Right atrium auricular region (tissue), 2 donors: ENCODE measurements around the gene ATXN1. TPM values are rescaled to one million over a fixed set of nuclear protein-coding genes. Genes with fewer than 3 reads are reported as not detected.

Experiments used
- DNase-seq: peaks from one replicate; pipeline ENCODE4 v3.0.0-alpha.2; 2019; ENCODE audit warnings: low spot score
- H3K27ac ChIP-seq, 2 donors: fragments of 200-600 bp; sonication (generic); 1 replicate in 1 of 2; 2 replicates in 1 of 2; pipeline ENCODE4 v1.5.1; 2016 to 2019
- H3K27me3 ChIP-seq, 2 donors: fragments of 200-600 bp; sonication (generic); one replicate each; pipeline versions ENCODE4 v1.5.1 to v1.6.0; 2017 to 2019
- H3K36me3 ChIP-seq: fragments of 200-600 bp; sonication (generic); one replicate; pipeline ENCODE4 v1.5.1; 2016
- H3K4me1 ChIP-seq, 2 donors: fragments of 200-600 bp; sonication (generic); one replicate each; pipeline versions ENCODE4 v1.5.1 to v1.6.0; 2017 to 2019
- H3K4me3 ChIP-seq, 2 donors: fragments of 200-600 bp; sonication (generic); 1 replicate in 1 of 2; 2 replicates in 1 of 2; pipeline ENCODE4 v1.5.1; 2017 to 2019; ENCODE audit warnings: mild to moderate bottlenecking in 1 of 2, moderate library complexity in 1 of 2
- H3K9me3 ChIP-seq, 2 donors: fragments of 200-600 bp; sonication (generic); one replicate each; pipeline ENCODE4 v1.5.1; 2019
- CTCF ChIP-seq, 2 donors: fragments of 200-600 bp; sonication (generic); IDR thresholded peaks; one replicate each; pipeline ENCODE4 v1.5.1; 2019; ENCODE audit warnings: antibody characterized with exemption in 2 of 2
- total RNA-seq, 2 donors: library from RNA; depleted of rRNA; stranded (reverse); fragments of >200 nt; gene quantifications; one replicate each; pipeline ENCODE4 v1.1.0, GENCODE V29; 2016

ATXN1 gene
- total RNA-seq, 2 donors from 2014 or later: 41.8 to 62.0 TPM

GRCh38 chr6:16343593-16343992, 417.7 kb downstream of the ATXN1 start:
- no peaks in the 10 kb centered on the region for H3K9me3 ChIP-seq
- TF ChIP-seq CTCF (IDR thresholded peaks at IDR 0.05): no peak
- no peak for DNase-seq
- H3K4me1 ChIP-seq: peaks cover 0 to 45% of the 10 kb centered on the region in 2 donors
- H3K27ac ChIP-seq: no peak overlapping the region
- H3K4me3 ChIP-seq: no peak overlapping the region
- H3K36me3 ChIP-seq: no peaks in the 10 kb centered on the region
- no peaks in the 10 kb centered on the region for H3K27me3 ChIP-seq

GRCh38 chr6:16339265-16339587, 422.0 kb downstream of the ATXN1 start:
- Histone ChIP-seq H3K4me3 (no peak overlapping the region), H3K9me3 (no peaks in the 10 kb centered on the region), H3K36me3 (no peaks in the 10 kb centered on the region), H3K27me3 (no peaks in the 10 kb centered on the region), H3K27ac (no peak overlapping the region), H3K4me1 (peaks cover 0 to 53% of the 10 kb centered on the region in 2 donors)
- no peak for TF ChIP-seq CTCF (IDR thresholded peaks at IDR 0.05)
- DNase-seq: no peak

GRCh38 chr6:16338577-16339264, 422.5 kb downstream of the ATXN1 start:
- Histone ChIP-seq H3K9me3 (no peaks in the 10 kb centered on the region), H3K4me1 (peaks cover 0 to 55% of the 10 kb centered on the region in 2 donors), H3K4me3 (no peak overlapping the region), H3K36me3 (no peaks in the 10 kb centered on the region), H3K27ac (no peak overlapping the region), H3K27me3 (no peaks in the 10 kb centered on the region)
- no peak for DNase-seq
- TF ChIP-seq CTCF (IDR thresholded peaks at IDR 0.05): peak in 1 of 2 donors; percentile 66

- Histone ChIP-seq H3K9me3 (no peaks in the 10 kb centered on the region), H3K4me3 (no peak overlapping the region), H3K36me3 (no peaks in the 10 kb centered on the region), H3K27ac (peak overlapping the region in 1 of 2 donors; percentile 4), H3K4me1 (peaks cover 0 to 63% of the 10 kb centered on the region in 2 donors), H3K27me3 (no peaks in the 10 kb centered on the region)
- DNase-seq: peak; percentile 96
- no peak for TF ChIP-seq CTCF (IDR thresholded peaks at IDR 0.05)
Observed at GRCh38 chr6:16337295-16337975, 423.8 kb downstream of the ATXN1 start.

- no peak for DNase-seq
- Histone ChIP-seq H3K4me1 (peaks cover 0 to 63% of the 10 kb centered on the region in 2 donors), H3K27me3 (no peaks in the 10 kb centered on the region), H3K9me3 (no peaks in the 10 kb centered on the region), H3K4me3 (no peak overlapping the region), H3K36me3 (no peaks in the 10 kb centered on the region), H3K27ac (no peak overlapping the region)
- no peak for TF ChIP-seq CTCF (IDR thresholded peaks at IDR 0.05)
Observed at GRCh38 chr6:16336911-16337294, 424.4 kb downstream of the ATXN1 start.
